Mammary epithelial cell (primary cell): ENCODE measurements around the gene GGA1.

Source experiments
- EZH2 ChIP-seq: IDR thresholded peaks from 2 replicates; pipeline ENCODE4 v1.6.1; 2012; ENCODE audit warnings: low read length, inconsistent platforms, borderline replicate concordance
- TF ChIP-seq, protein P1 (sequence below), 2 donors: IDR thresholded peaks in 1 of 2; conservative IDR thresholded peaks in 1 of 2; 2 replicates each; pipeline ENCODE4 v1.5.1; 2011 to 2012; ENCODE audit warnings: inconsistent platforms in 2 of 2, low read length in 2 of 2, mild to moderate bottlenecking in 2 of 2, control low read depth in 1 of 2, low read depth in 1 of 2; ENCODE audit not compliant: insufficient read depth in 1 of 2; ENCODE audit errors: extremely low read depth in 1 of 2

DNA sequence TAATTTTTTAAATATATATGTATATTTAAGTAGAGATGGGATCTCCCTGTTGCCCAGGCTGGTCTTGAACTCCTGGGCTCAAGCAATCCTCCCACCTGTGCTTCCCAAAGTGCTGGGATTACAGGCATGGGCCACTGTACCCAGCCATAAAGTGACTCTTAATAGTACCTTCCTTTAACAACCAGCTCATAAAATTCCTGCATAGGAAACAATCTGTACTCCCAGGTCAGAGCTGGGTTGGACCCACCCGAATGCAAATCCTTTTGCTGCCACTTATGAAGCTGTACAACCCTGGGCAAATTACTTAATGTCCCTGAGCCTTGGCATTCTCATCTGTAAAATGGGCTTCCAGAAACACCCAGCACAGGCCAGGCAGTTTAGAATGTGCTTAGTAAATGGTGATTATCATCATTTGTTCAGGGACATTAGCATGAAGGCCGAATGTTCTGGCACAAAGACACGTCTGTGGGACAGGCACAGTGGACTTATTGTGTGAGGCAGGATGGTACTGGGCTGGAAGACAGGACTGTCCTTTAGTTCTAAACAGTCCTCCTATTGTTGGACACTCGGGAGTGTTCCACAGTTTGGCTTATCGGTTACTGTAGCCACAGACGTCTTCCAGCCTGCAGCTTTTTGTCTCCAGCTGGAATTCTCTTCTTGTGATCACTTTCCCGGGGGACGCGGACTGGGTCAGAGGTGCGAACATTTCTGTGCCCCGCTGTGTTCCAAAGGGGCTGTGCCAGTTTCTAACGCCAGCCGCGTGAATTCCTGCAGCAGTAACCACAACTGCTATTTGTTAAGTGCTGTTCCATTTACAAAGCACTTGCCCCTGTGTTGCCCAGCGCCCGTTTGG is 55.8 kb downstream of the GGA1 start:
- TF ChIP-seq, protein P1, sequence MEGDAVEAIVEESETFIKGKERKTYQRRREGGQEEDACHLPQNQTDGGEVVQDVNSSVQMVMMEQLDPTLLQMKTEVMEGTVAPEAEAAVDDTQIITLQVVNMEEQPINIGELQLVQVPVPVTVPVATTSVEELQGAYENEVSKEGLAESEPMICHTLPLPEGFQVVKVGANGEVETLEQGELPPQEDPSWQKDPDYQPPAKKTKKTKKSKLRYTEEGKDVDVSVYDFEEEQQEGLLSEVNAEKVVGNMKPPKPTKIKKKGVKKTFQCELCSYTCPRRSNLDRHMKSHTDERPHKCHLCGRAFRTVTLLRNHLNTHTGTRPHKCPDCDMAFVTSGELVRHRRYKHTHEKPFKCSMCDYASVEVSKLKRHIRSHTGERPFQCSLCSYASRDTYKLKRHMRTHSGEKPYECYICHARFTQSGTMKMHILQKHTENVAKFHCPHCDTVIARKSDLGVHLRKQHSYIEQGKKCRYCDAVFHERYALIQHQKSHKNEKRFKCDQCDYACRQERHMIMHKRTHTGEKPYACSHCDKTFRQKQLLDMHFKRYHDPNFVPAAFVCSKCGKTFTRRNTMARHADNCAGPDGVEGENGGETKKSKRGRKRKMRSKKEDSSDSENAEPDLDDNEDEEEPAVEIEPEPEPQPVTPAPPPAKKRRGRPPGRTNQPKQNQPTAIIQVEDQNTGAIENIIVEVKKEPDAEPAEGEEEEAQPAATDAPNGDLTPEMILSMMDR (conservative IDR thresholded peaks at IDR 0.05 in 1 of 2, IDR thresholded peaks at IDR 0.05 in 1 of 2; ENCODE audit: extremely low read depth in 1 of 2, insufficient read depth in 1 of 2, low read depth in 1 of 2, low read length in 2 of 2), result no peak
- TF ChIP-seq EZH2, result no peak
